GM18951 (cell line): ENCODE results near the gene STARD3.

ENCODE experiments used
- POLR2A ChIP-seq: IDR thresholded peaks from 4 replicates; pipeline ENCODE4 v1.6.1; 2011; ENCODE audit warnings: mild to moderate bottlenecking; ENCODE audit not compliant: insufficient read length, insufficient read depth; ENCODE audit errors: extremely low read depth
- in situ Hi-C: fragments of 300-500 bp; cut with MboI; formaldehyde crosslinking; loops from one replicate; pipeline ENCODE4 v1.12.0; 2022; ENCODE audit warnings: low sequenced_read_pairs, mixed read lengths, inconsistent platforms; ENCODE audit not compliant: unreplicated experiment

STARD3 gene

DNA sequence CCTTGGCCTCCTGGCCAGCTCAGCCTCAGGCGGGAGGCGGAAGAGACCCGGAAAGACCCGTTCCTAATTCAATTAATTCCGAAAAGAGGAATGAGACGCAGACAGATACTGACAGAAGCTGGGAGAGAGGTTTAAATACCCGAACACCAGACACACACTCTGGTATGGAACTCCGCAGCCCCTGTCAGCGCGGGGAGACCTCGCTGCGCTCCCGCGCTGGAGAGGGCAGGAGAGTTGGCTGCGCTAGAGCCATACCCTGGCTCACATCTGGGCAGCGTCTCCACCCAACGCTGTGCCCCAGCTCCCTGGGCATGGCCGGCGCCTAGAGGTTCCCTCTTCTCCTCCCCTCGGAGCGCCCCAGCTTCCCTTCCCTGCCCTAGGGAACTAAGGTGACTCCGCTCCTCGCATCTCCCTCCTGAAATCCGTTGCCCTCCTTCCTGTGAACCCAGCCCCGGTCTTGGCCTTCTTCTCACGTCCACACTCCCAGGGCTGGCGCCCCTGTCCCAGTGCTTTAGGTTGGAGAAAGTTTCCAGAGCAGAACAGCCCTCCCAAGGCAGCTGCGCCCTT is 37.2 kb upstream of the STARD3 start:
- in situ Hi-C loops: no loop called here
- no peak for TF ChIP-seq POLR2A

DNA sequence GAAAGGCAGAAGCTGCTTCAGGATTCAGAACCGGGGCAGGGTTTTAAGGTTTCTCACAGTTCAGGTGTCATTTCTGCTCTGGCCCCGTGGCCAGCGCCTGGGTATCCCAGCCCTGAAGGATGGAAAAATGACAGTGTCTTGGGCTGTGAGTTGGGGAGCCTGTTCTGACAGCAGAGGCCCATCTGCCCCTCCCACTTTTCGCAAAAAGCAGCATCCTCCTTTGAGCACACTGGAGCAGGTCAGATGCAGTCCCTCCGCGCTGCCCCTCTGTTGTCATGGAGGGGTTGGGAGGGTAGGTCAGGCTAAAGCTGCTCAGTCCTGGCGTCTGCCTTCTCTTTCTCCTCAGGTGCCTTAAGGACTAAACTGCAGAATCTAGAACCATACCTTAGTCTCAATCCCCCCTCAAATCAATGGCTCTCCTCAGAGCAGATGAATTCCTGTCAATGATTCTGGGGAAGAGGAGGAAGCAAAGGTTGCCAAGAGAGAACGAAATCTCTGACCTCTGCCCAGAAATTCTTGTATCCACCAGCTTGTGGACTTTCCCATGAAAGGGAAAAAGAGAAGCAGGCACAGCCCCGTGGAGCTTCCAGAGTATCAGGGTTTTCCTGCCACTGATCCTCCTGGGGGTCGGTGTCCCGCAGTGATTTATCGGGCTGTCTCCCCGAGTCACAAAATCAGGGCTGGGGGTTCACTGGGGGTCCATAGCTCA is 36.5 kb upstream of the STARD3 start:
- no peak for TF ChIP-seq POLR2A
- in situ Hi-C loops: no loop called here

DNA sequence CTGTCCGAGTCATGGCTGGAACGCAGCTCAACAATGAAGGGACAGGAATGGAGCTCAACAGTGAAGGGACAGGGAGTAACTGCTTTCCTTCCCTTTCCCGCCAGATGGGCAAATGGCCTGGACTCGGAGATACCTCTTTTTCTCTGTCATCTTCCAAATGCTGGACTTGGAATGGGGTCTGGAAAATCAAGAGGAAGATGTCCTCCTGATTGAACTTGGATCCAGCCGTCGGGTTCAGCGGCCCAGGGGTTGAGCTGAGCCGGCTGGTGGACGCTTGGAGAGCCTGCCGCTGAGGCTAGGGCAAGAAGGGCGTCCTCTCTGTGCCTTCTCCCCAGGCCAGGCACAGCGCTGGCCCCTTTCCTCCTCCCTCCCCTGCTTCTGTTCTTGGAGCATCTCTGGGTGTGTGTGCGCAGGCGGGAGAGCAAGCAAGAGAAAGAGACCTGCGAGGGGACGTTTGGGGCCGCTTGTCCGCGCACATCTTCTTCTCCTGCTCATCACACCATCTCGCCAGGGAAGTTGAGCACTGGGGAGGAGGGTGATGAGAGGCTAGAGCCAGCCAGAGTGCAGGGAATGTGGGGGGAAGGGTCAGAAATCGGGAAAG is 35.8 kb upstream of the STARD3 start:
- in situ Hi-C loops: no loop called here
- no peak for TF ChIP-seq POLR2A

DNA sequence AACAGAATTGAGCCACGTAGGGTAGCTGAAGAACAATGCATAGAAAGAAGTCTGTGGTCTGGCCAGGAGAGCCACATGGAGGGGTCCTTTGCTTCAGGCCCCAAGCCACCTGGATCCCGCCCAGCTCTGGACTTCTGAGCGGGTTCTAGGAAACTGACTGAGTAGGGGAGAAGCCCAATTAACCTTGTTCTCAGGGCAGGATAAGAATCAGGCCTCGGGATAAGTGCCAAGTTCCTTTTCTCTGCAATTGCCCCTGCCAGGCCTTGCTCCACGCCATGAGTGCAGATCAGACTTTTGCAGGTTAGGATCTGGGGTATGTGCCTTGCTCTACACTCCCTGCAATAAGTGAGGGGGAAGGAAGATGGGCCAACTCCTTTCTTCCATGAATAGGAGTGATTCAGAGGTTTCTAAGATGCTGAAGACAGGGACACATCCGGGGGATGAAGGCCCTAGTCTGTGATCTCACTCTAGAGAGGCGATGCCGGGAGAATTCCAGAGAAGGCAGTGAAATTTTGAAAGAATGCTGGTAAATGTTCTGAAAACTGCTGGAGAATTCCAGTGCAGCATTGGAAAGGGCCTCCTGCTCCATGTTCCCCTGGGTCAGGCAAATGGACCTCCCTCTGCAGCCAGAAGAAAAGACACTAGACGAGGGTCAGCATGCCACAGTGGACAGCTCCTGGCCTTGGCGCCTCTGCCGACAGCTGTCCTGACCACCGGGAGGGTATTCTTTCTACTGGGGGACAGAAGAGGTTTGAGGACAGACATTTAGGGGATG is 35.0 kb upstream of the STARD3 start:
- in situ Hi-C loops: no loop called here
- no peak for TF ChIP-seq POLR2A

DNA sequence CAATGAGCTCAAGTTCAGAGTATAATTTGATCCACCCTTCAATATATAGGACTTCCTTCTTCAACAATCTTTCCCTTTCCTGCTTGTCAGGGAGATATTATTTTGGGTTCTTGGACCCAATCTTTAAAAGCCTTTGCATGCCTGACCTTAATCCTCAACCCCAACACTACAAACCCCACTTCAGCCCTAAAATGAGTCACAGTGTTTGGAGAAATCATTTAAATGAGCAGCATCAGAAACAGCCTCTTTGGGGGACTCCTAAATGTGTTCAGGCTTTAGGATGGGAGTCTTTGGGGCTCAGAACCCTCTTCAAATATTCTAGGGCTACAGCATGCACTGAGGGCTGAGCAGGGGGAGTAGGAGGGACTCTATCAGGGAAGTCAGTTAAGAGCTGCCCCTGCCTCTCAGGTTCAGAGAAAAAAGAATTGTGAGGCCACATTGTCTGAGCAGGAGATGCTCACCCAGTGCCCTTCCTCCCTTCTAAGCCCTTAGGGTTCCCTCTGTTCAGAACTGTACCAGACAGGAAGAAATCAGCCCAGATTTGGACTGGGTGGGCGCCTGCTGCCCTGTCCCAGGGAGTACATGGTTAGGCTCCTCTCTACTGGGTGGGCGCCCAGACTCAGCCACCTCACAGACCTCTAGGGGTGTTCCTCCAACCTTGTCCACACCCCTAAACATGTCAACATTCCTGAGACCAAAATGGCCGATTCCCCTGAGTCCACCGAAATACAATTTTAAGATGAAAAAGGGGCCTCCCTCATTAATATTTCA is 34.2 kb upstream of the STARD3 start:
- in situ Hi-C loops: no loop called here
- no peak for TF ChIP-seq POLR2A

DNA sequence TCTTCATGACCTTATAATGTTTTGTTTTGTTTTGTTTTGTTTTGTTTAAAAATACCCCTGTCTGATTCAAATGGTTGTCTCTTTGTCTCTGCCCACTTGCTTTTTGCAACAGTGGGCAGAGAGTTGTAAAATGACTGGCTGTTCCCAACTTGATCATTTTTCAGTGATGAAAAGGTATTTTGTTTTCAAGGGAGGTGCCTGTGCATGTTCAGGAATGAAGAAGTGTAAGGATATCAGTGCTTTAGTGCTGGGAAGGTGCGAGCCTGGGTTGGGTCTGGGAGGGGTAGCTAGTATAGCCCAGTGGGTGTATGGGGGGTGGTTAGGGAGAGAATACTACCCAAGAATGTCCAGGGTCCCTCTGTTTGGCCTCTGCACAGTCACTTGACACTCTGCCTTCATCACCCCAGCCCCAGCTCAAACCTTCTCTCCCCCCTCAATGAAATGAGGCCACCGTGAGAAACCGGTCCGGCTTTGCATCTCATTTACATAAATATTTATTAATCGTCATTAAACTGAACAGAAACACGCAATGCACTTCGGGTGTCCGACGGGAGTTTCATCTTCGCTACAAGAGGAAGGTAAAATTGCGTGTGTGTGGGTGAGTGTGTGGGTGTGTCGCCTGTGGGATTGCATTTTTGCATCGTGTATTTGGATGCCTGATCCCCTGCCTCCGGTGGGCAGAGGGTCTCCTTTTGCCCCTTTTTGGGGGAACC is 33.5 kb upstream of the STARD3 start:
- no peak for TF ChIP-seq POLR2A
- in situ Hi-C loops: no loop called here

DNA sequence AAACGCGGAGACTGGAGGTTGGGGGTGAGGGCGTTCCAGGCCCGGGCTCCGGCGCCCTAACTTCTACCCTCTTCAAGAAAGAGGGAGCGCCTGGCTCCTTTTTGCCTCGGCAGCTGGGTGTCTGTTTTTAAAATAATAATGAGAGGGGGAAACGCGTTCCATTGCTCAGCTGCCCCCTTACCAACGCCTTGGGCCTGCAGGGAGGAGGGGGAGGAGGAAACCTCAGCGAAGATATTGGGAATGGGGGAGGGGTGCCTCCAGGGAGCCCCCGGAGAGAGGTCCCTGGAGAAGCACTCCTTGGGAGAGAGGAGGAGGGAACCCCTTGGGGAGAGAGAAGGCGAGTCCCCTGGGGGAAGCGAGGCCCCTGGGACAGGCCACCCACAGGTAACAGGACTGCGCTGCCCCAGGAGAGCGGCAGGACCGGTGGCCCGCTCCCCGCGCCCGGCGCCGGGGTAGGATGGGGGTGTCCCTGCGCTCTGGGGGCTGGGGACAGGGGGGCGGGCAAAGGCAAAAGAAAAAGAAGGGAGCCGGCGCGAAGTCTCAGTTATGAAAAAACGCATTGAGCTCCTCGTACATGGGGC is 31.9 kb upstream of the STARD3 start:
- in situ Hi-C loops: no loop called here
- TF ChIP-seq POLR2A: no peak

DNA sequence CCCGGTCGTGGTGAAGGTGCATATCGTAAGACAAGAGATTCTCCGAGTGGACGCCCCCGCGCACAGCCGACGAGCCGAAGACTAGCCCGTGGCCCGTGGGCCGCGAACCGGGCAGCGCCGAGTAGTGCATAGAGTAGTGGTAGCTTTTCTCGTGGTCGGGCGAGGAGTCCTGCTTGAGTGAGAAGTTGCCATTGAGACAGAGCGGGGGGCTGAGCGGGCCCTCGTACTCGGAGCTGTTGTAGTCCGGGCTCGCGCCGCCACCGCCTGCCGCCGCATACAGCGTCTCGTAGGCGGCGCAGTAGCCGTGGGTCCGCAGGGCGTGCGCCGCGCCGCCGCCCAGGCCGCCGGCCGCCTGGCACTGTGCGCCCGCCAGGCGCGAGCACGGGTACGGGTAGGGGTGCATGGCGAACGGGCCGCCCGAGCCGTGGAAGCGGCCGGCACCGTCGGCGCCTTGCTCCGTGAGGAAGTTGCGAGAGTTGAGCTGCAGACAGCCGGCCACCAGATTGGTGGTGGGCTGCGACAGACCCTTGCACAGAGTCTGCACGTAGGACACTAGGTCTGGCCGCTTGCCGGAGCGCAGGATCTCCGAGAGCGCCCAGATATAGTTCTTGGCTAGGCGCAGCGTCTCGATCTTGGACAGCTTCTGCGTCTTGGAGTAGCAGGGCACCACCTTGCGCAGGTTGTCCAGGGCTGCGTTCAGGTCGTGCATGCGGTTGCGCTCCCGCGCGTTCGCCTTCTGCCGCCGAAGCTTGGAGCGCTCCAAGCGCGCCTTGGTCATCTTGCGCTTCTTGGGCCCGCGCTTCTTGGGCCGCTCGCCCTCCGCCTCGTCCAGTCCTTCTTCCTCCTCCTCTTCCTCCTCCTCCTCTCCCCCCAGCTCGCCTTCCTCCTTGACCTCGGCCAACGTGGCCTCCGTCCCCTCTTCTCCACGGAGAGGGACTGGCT is 31.2 kb upstream of the STARD3 start:
- no peak for TF ChIP-seq POLR2A
- in situ Hi-C loops: no loop called here

DNA sequence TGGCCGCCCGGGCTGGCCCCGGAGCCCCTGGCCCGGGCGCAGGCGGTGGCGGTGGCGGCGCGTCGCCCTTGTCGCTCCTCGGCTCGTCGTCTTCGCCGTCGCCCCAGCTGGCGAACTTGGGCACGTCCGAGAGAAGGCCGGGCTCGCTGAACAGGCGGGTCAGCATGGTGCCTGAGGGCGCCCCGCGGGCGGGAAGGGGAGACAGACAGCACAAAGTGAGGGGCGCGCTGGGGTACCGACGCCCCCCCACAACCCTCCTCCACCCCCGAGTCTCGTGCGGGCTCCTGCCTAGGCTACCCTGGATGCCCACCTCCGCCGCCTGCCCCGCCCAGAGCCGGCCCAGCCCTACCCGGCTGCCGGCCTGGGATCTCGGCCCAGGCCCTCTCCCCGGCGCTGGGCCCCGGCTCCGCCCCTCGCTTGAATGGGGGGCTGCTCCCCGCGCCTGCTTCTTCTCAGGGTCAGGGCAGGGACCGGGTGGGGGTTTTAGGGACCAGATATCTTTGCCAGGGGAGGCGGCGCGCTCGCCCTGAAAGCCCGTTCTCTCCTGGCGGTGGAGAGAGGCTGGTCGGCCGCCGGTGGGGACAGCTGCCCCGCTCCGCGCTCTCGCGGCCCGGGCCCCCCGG is 30.4 kb upstream of the STARD3 start:
- in situ Hi-C loops: no loop called here
- TF ChIP-seq POLR2A: no peak

DNA sequence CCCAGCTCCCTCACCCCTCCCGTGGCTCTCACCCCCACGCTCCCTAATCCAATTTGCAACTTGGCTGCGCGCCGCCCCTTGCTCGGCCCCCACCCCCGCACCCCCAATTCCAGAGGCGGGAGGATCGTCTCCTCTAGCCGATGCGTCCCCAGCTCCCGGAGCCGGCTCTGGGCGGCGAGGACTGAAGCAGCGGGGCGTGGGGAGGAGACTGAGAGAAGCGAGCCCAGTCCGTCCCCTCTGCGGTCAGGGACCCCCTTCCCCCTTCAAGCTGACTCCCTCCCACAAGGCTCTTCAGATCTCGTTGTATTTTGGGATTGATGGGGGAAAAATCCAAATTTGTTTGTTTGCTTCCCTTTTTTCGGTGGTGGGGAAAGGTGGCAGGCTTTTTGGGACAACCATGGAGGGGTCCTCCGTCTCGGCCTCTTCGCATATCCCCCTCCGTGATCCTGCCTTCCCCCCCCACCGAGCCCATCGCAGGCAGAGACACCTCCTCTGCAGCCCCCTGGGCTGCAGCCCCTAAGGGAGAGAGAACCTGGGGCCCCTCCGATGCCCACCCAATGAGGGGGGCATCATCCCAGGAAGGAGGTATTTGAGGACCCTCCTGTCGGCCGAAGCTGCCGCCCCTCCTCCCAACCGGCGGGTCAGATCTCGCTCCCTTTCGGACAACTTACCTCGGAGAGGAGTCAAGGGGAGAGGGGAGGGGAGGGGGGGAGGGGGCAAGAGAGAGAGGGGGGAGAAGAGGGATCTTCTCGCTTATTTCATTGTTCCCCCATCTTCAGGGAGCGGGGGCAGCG is 29.7 kb upstream of the STARD3 start:
- in situ Hi-C loops: no loop called here
- no peak for TF ChIP-seq POLR2A

DNA sequence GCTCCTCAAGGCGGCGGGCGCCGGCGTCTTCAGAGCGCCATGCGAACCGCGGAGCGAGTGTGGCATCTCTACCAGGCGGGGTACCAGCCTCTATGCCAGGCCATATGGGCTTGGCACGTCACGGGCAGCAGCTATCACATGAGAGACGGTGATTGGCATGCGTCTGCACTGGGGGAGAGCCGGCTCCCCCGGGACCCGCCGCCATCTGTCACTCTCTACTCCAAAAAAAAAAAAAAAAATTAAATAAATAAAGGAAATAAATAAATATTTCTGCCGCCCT is 29.2 kb upstream of the STARD3 start, which contains the start of gene NEUROD2:
NEUROD2 (minus strand) TSS at position 70 of the 280 bp plus-strand sequence. CDS start 1,321 bp downstream, outside the sequence.
- in situ Hi-C loops: no loop called here
- no peak for TF ChIP-seq POLR2A
